Panc1 (cell line): Measurements from ENCODE around the gene TENT5C. TPM values are rescaled to one million over a fixed set of nuclear protein-coding genes. Genes with fewer than 3 reads are reported as not detected.

ENCODE experiments used
- ATAC-seq: fragments of 200-7000 bp; cut with Tn5 transposase; 2 replicates; pipeline ENCODE4 v1.9.1; 2020; ENCODE audit warnings: mild to moderate bottlenecking, moderate library complexity
- BruUV-seq: library from RNA; stranded (reverse); fragments of 400-500 nt; replicated peaks from 2 replicates; lab custom pipeline; 2021; lab: Mats Ljungman, UMichigan
- CTCF ChIA-PET: fragments of 300-600 bp; sonication (Branson Sonifier 250); formaldehyde crosslinking; loops from one replicate; lab custom pipeline; 2022; ENCODE audit warnings: antibody characterized with exemption; lab: Charles Lee
- POLR2A ChIA-PET: fragments of 300-600 bp; sonication (Branson Sonifier 250); formaldehyde crosslinking; loops from one replicate; lab custom pipeline; 2022; ENCODE audit warnings: antibody characterized with exemption; lab: Charles Lee
- DNase-seq: peaks from one replicate; pipeline ENCODE4 v3.0.0-alpha.2; 2010; ENCODE audit warnings: low read depth, low spot score
- H3K27ac ChIP-seq: 2 replicates; pipeline ENCODE4 v1.5.1; 2011; ENCODE audit warnings: mild to moderate bottlenecking, low read length, inconsistent platforms
- H3K27me3 ChIP-seq: fragments of 200-500 bp; sonication (Bioruptor generic); 2 replicates; pipeline ENCODE4 v1.6.0; 2014; ENCODE audit warnings: low read length, inconsistent platforms; ENCODE audit not compliant: control insufficient read depth, insufficient read depth
- H3K36me3 ChIP-seq: fragments of 200-500 bp; sonication (Bioruptor generic); 2 replicates; pipeline ENCODE4 v1.5.1; 2014; ENCODE audit warnings: inconsistent platforms, mild to moderate bottlenecking, low read length, moderate library complexity; ENCODE audit not compliant: control insufficient read depth, insufficient read depth
- H3K4me1 ChIP-seq: 2 replicates; pipeline ENCODE4 v1.5.1; 2011; ENCODE audit warnings: inconsistent platforms, mild to moderate bottlenecking, low read length, moderate library complexity; ENCODE audit not compliant: control insufficient read depth, insufficient read depth
- H3K4me3 ChIP-seq, 2 experiments: 2 replicates each; pipeline ENCODE4 v1.5.1; 2011 to 2012; ENCODE audit warnings: low read depth in 2 of 2, low read length in 2 of 2, mild to moderate bottlenecking in 2 of 2, inconsistent platforms in 1 of 2, moderate library complexity in 1 of 2
- H3K9me3 ChIP-seq: fragments of 200-500 bp; sonication (Bioruptor generic); 2 replicates; pipeline ENCODE4 v1.5.1; 2014; ENCODE audit warnings: low read depth, mild to moderate bottlenecking, inconsistent platforms, low read length, moderate library complexity; ENCODE audit not compliant: control insufficient read depth, insufficient read depth
- POLR2AphosphoS5 ChIP-seq: IDR thresholded peaks from 2 replicates; pipeline ENCODE4 v1.6.1; 2012; ENCODE audit warnings: mild to moderate bottlenecking, low read depth, low read length, moderate library complexity
- SIN3A ChIP-seq: IDR thresholded peaks from 2 replicates; pipeline ENCODE4 v1.6.1; 2012; ENCODE audit warnings: low read depth, mild to moderate bottlenecking, low read length, moderate library complexity, borderline replicate concordance; ENCODE audit not compliant: insufficient read depth
- TCF7L2 ChIP-seq: IDR thresholded peaks from 2 replicates; pipeline ENCODE4 v1.6.1; 2011; ENCODE audit warnings: mild to moderate bottlenecking, low read depth, low read length, inconsistent platforms
- in situ Hi-C: cut with HindIII; loops from 2 replicates; pipeline ENCODE4 v1.10.0; 2016; ENCODE audit warnings: low sequenced_read_pairs, low pct_unique_long_range_greater_than_20kb
- intact Hi-C: fragments of 100-400 bp; cut with micrococcal nuclease; formaldehyde crosslinking; loops from one replicate; pipeline ENCODE4 v1.10.0; 2022; ENCODE audit not compliant: unreplicated experiment
- total RNA-seq: library from RNA; stranded (reverse); gene quantifications from one replicate; pipeline ENCODE4 v1.2.1, GENCODE V29; 2021; ENCODE audit not compliant: unreplicated experiment
- TF ChIP-seq, protein P1 (sequence below), 2 experiments: IDR thresholded peaks; 2 replicates each; pipeline ENCODE4 v1.6.1; 2011 to 2012; ENCODE audit warnings: low read depth in 2 of 2, control low read depth in 1 of 2, low read length in 1 of 2, mild to moderate bottlenecking in 1 of 2, moderate library complexity in 1 of 2; ENCODE audit not compliant: insufficient read depth in 1 of 2
- TF ChIP-seq, protein P2 (sequence below): fragments of 450-650 bp; IDR thresholded peaks from 2 replicates; pipeline ENCODE4 v1.5.1; 2017; ENCODE audit warnings: mild to moderate bottlenecking

TENT5C gene
- total RNA-seq, 1 experiment from 2014 or later = 8.9 TPM

DNA sequence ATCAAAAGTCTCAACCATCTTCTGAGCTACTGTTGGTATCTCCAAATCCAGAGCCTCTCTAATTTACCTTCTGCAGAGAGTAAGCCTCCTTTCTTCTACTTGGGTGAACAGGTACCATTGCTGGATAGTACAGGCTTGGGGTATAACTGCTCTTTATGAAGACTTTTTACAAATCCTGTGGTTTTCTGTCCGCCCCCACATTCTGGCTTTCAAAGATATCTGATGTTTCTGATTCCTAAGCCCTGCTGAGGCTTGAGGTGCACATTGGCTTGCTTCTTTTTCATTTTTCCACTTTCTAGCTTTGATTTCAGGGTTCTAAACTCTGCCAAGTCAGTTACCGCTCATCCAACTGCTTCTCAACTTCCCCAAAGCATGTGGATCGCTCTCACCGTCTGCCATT, 37.1 kb downstream of the TENT5C start:
- no peak for DNase-seq
- intact Hi-C loops (no loop called here), in situ Hi-C loops (no loop called here)
- no peak for TF ChIP-seq POLR2AphosphoS5
- TF ChIP-seq, protein P1, sequence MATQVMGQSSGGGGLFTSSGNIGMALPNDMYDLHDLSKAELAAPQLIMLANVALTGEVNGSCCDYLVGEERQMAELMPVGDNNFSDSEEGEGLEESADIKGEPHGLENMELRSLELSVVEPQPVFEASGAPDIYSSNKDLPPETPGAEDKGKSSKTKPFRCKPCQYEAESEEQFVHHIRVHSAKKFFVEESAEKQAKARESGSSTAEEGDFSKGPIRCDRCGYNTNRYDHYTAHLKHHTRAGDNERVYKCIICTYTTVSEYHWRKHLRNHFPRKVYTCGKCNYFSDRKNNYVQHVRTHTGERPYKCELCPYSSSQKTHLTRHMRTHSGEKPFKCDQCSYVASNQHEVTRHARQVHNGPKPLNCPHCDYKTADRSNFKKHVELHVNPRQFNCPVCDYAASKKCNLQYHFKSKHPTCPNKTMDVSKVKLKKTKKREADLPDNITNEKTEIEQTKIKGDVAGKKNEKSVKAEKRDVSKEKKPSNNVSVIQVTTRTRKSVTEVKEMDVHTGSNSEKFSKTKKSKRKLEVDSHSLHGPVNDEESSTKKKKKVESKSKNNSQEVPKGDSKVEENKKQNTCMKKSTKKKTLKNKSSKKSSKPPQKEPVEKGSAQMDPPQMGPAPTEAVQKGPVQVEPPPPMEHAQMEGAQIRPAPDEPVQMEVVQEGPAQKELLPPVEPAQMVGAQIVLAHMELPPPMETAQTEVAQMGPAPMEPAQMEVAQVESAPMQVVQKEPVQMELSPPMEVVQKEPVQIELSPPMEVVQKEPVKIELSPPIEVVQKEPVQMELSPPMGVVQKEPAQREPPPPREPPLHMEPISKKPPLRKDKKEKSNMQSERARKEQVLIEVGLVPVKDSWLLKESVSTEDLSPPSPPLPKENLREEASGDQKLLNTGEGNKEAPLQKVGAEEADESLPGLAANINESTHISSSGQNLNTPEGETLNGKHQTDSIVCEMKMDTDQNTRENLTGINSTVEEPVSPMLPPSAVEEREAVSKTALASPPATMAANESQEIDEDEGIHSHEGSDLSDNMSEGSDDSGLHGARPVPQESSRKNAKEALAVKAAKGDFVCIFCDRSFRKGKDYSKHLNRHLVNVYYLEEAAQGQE (IDR thresholded peaks at IDR 0.05; ENCODE audit: insufficient read depth in 1 of 2, low read depth in 2 of 2, low read length in 1 of 2) = no peak
- TF ChIP-seq, protein P2, sequence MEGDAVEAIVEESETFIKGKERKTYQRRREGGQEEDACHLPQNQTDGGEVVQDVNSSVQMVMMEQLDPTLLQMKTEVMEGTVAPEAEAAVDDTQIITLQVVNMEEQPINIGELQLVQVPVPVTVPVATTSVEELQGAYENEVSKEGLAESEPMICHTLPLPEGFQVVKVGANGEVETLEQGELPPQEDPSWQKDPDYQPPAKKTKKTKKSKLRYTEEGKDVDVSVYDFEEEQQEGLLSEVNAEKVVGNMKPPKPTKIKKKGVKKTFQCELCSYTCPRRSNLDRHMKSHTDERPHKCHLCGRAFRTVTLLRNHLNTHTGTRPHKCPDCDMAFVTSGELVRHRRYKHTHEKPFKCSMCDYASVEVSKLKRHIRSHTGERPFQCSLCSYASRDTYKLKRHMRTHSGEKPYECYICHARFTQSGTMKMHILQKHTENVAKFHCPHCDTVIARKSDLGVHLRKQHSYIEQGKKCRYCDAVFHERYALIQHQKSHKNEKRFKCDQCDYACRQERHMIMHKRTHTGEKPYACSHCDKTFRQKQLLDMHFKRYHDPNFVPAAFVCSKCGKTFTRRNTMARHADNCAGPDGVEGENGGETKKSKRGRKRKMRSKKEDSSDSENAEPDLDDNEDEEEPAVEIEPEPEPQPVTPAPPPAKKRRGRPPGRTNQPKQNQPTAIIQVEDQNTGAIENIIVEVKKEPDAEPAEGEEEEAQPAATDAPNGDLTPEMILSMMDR = no peak
- no peaks in the 10 kb centered on the region for H3K36me3 ChIP-seq
- no peaks in the 10 kb centered on the region for H3K27me3 ChIP-seq
- no peak overlapping the region for H3K27ac ChIP-seq
- H3K4me3 ChIP-seq = no peak overlapping the region
- BruUV-seq = no TSS peak
- ATAC-seq = no peak
- H3K9me3 ChIP-seq = no peaks in the 10 kb centered on the region
- no peaks in the 10 kb centered on the region for H3K4me1 ChIP-seq
- ChIA-PET POLR2A (no interaction called here), CTCF (no interaction called here)

DNA sequence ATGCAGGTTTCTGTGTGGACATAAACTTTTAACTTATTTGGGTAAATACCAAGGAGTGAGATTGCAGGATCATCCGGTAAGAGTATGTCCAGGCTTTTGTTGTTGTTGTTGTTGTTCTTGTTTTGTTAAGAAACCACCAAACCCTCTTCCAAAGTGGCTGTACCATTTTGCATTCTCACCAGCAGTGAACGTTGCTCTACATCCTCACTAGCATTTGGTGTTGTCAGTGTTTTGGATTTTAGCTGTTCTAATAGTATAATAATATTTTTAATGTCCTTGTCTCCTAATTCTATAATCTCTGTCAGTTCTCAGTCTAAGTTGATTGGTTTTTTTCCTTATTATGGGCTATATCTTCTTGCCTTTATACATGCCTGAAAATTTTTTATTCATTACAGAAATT, 37.8 kb downstream of the TENT5C start:
- no peaks in the 10 kb centered on the region for H3K36me3 ChIP-seq
- intact Hi-C loops = no loop called here
- no TSS peak for BruUV-seq
- H3K27ac ChIP-seq = no peak overlapping the region
- ChIA-PET POLR2A (no interaction called here), CTCF (no interaction called here)
- H3K4me1 ChIP-seq = no peaks in the 10 kb centered on the region
- H3K9me3 ChIP-seq = no peaks in the 10 kb centered on the region
- DNase-seq = no peak
- in situ Hi-C loops = no loop called here
- ATAC-seq = no peak
- H3K27me3 ChIP-seq = no peaks in the 10 kb centered on the region
- TF ChIP-seq, protein P2 = no peak
- TF ChIP-seq SIN3A = no peak
- H3K4me3 ChIP-seq = no peak overlapping the region

DNA sequence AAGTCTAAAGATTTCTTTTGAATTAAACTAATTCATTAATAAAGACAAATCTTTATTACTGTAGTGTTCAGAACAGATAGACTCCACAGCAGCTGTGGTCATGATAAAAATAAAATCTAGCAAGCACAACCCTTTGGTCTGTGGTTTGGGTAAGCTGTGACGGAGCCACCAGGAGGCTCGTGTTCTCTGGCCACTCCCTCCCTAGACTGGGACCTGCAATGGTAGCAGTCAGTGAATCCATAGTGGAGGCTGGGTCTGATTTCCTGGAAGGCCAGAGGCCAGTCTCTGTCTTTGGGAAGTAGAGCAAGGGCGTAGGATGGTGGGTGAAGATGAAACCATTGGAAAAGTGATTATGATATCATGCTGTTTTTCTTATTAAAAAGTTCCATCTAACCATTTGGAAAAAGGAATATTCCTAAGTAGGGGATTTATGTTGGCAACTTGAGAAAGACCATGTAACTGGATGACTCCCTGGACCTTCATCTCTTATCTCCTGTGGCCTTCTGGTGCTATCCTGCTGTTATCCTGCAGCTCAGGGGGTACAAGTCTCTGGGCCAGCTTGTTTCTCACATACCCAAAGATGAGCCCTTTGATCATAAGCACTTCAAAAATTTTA, 39.0 kb downstream of the TENT5C start:
- Histone ChIP-seq H3K4me1 (no peaks in the 10 kb centered on the region), H3K27ac (no peak overlapping the region), H3K27me3 (no peaks in the 10 kb centered on the region), H3K9me3 (no peaks in the 10 kb centered on the region), H3K4me3 (no peak overlapping the region), H3K36me3 (no peaks in the 10 kb centered on the region)
- ATAC-seq = no peak
- ChIA-PET CTCF (no interaction called here), POLR2A (no interaction called here)
- intact Hi-C loops = no loop called here
- in situ Hi-C loops = no loop called here
- DNase-seq = no peak
- no TSS peak for BruUV-seq
- TF ChIP-seq TCF7L2 (no peak), POLR2AphosphoS5 (no peak), SIN3A (no peak)
- TF ChIP-seq, protein P2 = no peak
- TF ChIP-seq, protein P1 (IDR thresholded peaks at IDR 0.05; ENCODE audit: insufficient read depth in 1 of 2, low read depth in 2 of 2, low read length in 1 of 2) = no peak
